Stimulated activated CD8-positive, alpha-beta memory T cell treated with anti-CD3 and anti-CD28 coated beads, Interleukin-2, amount 100 ng/mL, for 48 hours (primary cell): ENCODE results near the gene FTCDNL1.

Source experiments
- DNase-seq, 2 donors: peaks; one replicate each; pipeline ENCODE4 v3.0.0-alpha.2; 2020; ENCODE audit warnings: low read depth in 2 of 2

The FTCDNL1 gene

DNA sequence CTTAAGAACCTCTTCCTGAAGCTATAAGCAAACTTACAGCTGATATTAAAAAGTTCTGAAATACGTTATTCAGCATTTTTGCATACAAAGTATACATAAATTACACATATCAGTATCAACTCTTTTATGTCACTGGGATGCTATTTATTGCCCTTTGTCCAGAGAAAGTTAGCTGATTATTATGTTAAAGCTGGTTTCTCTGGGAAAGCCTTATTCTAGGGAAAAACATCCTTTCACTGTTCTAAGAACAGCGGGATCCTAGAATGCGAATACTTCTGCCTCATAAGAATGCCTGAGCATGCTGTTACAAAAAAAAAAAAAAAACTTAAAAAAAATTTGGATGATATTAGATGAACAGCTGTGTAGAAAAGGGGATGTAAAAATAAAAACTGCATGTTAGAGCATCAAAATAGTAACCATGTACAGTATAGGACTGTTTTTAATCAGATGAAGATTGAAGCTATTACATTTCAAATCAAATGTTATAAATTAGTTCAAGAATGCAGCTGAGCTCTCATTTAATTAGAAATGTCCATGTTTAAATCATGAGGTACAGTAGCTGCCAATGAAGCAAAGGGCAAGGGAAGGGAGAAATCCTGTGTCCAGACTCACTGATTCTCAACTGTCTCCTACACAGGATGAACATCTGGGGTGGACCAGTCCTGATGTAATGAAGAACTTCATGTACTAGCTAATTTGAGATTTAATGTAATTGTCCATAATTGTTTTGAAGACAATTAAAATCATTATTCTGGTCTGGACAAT, 8.2 kb downstream of the FTCDNL1 start:
- no peak for DNase-seq

DNA sequence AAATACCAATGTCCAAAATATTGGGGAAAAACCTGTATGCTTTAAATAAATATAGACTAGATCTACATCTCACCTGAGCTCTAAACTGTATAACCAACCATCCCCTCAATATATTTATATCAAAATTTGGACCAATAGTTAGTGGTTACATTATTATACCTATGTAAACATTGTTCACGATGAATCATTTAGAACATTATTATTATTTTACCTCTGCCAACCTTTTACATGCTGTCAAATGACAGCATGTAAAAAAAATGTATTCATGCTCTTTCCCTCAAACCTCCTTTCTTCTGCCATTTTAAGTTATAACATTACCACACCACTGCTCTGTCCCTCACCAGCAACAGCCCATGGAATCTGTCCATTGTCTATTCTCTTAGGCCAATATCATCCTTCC, 9.6 kb downstream of the FTCDNL1 start:
- DNase-seq, result no peak

GRCh38 chr2:199838399-199838798, 12.6 kb downstream of the FTCDNL1 start:
- no peak for DNase-seq

DNA sequence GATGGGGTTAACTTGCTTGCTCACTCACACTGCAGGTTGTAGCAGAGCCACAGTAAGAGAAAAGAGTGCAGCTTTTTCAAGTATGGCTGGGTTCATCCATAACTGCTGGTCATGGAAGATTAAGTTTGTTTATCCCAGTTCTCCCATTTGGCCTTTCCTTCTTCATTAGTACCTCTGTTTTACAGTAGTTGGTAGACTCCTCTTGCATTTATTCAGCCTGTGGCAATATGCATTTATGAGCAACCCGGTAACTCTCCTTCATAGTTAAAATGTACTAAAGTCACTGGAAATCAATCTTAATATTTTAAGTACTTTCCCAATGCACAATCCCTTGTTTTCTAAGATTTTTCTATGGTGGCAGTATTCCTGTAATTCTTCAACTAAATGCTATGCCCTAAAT, 14.0 kb downstream of the FTCDNL1 start:
- DNase-seq, result no peak

- no peak for DNase-seq
Measured at GRCh38 chr2:199833525-199833924, 17.5 kb downstream of the FTCDNL1 start.

- DNase-seq, result no peak
Measured at GRCh38 chr2:199830531-199830930, 20.5 kb downstream of the FTCDNL1 start.

DNA sequence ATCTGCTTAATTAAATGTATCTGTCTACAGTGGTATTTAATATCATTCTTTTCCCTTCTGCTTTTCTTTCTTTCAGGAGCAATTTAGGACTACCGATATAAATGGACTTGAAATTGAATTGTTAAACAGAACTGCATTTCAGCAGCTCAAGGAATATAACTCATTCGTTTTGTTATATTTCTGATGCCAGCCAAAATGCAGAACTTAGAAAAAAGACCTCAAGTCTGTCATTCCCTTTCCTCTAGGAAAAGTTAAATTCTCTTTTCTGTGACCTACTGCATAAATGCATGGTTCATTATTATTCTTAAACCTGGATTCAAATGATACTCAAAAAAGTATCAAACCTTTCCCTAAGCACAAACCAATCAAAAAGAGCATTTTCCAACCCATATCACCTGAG, 21.4 kb downstream of the FTCDNL1 start:
- DNase-seq, result no peak

GRCh38 chr2:199819746-199820145, 31.2 kb downstream of the FTCDNL1 start:
- no peak for DNase-seq

DNA sequence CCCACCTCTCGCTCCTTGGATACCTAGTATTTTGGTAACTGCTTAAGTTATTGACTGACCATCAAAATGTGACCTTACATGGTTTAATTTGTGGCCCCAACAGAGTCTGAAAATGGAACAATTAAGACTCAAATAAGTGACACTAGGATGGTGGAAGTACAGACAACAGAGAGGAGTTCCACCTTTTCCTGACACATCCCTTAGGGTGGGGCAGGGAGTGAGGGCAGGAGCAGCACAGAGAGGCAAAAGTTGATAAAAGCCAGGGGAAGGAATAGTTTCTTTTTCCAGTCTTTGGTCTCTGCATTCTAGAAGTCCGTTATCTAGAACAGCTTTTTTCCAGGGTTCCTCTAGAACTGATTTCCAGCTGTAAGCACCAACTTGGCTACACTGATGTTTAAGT, 32.2 kb downstream of the FTCDNL1 start:
- no peak for DNase-seq

GRCh38 chr2:199818026-199818425, 33.0 kb downstream of the FTCDNL1 start:
- no peak for DNase-seq

- no peak for DNase-seq
Measured at GRCh38 chr2:199814817-199815211, 36.2 kb downstream of the FTCDNL1 start.

- DNase-seq, result no peak
Measured at GRCh38 chr2:199814101-199814816, 36.7 kb downstream of the FTCDNL1 start.

DNA sequence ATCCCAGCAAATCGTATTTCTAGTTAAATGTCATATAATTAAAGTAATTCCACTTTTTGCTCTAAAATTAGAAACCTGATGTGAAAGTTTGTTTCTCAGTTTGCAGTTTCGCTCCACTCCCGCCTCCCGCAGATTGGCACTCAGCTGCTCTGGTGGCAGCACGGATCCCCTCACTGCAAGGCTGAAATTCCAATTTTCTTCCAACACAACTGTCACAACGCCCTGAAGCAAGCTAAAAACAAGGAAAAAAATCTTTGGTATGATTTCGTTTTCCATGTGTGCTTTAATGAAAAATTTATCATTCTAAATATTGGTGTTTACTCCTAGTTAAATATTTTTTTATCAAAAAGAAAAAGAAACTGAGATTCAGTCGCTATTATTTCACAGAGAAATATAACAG, 38.5 kb downstream of the FTCDNL1 start:
- no peak for DNase-seq

DNA sequence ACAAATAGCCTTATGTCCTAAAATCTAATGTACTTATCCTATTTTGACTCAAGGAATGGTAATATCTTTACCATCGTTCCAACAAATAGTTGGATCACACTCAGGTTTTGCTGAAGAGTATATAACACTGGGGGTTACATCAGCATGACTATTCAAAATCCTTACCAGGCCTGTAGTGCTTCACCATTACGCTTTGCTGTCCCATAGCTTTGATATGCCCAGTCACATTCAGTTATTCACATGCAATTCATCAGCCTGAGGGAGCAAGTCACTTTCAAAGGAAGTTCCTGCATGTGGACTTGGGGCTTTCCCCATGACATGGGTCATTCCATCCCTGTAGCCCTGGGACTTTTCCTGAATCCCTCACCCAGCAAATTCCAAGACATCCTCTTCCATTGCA, 39.6 kb downstream of the FTCDNL1 start:
- DNase-seq, result no peak

- no peak for DNase-seq
Measured at GRCh38 chr2:199810422-199811171, 40.4 kb downstream of the FTCDNL1 start.

DNA sequence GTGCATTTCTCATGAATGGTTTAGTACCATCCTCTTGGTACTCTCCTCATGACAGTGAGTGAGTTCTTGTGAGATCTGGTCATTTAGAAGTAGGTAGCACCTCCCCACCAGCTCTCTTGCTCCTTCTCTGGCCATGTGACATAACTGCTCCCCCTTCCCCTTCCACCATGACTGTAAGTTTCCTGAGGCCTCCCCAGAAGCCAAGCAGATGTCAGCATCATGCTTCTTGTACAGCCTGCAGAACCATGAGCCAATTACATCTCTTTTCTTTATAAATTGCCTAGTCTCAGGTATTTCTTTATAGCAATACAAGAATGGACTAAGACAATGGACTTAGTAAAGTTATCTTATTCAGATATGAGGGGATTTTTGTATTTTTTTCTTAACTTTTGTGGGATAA, 43.0 kb downstream of the FTCDNL1 start:
- DNase-seq, result no peak

DNA sequence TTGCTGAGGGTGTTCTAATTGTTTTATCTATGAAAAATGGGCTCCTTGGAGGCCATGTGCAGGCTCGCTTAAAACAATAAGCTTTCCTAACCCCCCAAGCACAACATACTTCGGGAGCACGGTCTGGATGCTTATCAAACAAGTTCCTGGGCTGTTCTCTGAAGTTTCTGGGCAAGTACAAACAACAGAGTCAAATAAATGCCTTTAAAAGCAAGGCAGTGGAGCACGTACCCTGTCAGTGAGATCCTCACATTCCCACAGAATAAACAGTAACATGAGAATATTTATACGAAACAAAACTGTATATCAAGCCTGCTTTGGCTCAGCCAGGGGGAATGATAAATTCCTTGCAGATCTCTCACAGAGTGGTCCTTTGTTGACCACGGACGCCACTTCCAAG, 44.8 kb downstream of the FTCDNL1 start:
- no peak for DNase-seq

DNA sequence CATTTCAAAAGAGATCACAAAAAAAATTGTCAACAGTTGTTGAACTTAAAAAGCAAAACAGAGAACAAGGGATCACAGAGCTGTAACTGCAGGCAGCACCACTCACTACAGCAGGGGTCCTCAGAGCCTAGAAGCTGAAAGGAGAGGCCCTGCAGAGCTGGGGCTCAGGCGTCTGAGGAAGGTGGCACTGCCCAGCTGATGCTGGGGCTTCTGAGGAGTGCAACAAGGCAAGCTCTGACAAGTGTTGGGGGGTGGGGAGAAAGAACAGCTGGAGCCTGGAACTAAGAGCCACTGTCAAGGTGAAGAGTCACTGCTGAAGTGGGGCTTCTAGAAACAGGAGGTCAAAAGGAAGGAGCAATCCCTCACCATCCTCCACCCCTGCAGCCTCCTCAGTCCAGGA, 46.2 kb downstream of the FTCDNL1 start:
- no peak for DNase-seq

DNA sequence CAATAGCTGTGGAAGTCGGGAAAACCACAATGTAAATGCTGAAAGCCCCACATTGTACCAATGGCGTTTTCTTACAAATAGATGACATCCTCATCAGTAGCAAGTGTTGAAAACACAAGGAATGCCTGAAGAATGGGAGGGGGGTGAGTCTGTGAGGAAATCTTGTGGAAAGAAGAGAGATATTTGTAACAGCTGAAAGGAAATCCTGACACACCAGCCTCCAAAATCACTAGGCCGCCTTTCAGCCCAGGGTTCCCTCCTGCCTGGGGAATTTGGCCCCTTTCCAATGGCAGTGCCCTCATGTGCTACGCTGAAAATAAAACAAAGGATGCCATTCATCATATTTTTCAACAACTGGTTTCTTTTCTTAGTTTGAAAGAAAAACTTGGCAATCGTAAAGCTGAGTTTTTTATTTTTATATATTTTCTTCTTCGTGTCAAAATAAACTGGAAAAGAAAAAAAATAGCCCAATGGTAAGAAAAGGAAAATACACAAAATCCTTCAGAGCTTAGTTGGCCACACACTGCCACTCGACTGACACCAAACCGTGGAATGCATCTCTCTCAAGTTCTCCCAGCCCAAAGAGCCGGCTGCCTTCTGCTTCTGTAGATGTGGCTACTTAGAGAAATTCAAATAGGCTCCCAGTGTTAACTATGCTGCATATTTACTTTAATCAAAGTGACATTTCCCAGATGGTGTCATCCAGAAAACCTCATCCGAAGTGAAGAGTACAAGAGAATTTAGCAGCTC, 52.0 kb downstream of the FTCDNL1 start:
- no peak for DNase-seq

DNA sequence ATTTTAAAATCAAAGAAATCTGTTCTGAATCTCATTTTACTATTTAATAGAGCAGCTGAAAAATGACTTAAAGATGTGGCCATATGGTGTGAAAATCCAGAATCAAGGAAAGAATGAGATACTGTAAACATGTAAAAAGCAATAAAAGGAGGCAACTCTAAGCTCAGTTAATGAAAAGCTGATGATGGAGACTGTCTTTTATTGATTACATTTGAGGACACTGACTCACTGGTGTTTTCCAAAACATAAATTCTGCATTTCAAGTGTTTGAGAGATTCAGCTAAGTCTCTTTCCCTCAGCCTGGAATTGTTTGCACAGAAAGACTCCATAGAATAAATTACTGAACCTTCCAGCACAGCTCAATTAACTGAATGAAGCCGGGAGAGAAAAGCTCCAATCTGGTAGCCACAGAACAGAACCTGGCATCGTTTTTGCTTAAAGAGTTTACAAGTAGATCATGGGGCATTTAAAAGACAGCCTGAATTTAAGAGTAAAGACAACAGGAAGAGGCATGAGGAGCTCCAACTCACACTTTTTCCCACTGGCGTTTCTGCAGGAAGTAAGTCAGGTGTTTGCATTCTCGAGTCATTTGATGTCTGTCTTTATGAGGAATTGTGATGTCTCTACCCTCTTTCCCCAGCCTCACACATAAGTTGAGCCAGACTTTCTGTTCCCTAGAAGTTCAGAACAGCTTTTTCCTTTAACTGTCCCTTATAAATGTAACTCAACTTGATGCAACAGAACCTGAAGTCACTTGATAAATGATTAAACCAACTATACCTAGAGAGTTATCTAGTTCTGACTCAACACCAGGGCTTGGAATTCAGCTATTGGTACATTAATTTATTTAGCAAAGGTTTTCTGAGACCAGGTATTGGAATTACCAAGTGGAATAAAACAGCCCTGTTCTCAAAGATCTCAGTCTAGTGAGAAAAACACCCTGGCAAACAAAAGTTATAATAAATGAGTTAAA, 53.3 kb downstream of the FTCDNL1 start:
- no peak for DNase-seq

GRCh38 chr2:199792381-199792780, 58.6 kb downstream of the FTCDNL1 start:
- DNase-seq, result no peak
